NCI-H2196 (cell line): Measurements from ENCODE around the gene MMP11.

Experiments
- DNase-seq: peaks from one replicate; lab custom pipeline; 2025; ENCODE audit not compliant: unreplicated experiment; lab: John Stamatoyannopoulos, UW

Gene MMP11

GRCh38 chr22:23759566-23759965 lies 13.1 kb upstream of the MMP11 start:
- no peak for DNase-seq

GRCh38 chr22:23760056-23760455 lies 12.6 kb upstream of the MMP11 start:
- DNase-seq, result no peak

GRCh38 chr22:23762842-23763578 lies 9.6 kb upstream of the MMP11 start, which contains the start of gene C22orf15:
C22orf15 (plus strand) TSS chr22:23762990; CDS start chr22:23763307, 317 bp downstream.
- no peak for DNase-seq

- no peak for DNase-seq
Observed at GRCh38 chr22:23763579-23763945, 9.1 kb upstream of the MMP11 start.

GRCh38 chr22:23763954-23764353 lies 8.7 kb upstream of the MMP11 start:
- DNase-seq, result no peak

GRCh38 chr22:23764899-23765881 lies 7.5 kb upstream of the MMP11 start:
- no peak for DNase-seq

GRCh38 chr22:23767303-23767672 lies 5.4 kb upstream of the MMP11 start:
- DNase-seq, result no peak

GRCh38 chr22:23767673-23768548 lies 4.7 kb upstream of the MMP11 start, which contains the start of gene CHCHD10:
CHCHD10 (minus strand) TSS chr22:23767972; CDS start chr22:23767874, 98 bp downstream.
- peak; percentile 50 for DNase-seq

- no peak for DNase-seq
Observed at GRCh38 chr22:23769321-23769965, 3.2 kb upstream of the MMP11 start.

- no peak for DNase-seq
Observed at GRCh38 chr22:23772315-23772648, 367 bp upstream of the MMP11 start.

- no peak for DNase-seq
Observed at GRCh38 chr22:23773483-23774113, 949 bp downstream of the MMP11 start.

- DNase-seq, result no peak
Observed at GRCh38 chr22:23774114-23774921, 1.7 kb downstream of the MMP11 start.

- no peak for DNase-seq
Observed at GRCh38 chr22:23774922-23775436, 2.3 kb downstream of the MMP11 start.

- no peak for DNase-seq
Observed at GRCh38 chr22:23775779-23776375, 3.2 kb downstream of the MMP11 start.

GRCh38 chr22:23777776-23778576 lies 5.3 kb downstream of the MMP11 start:
- DNase-seq, result no peak

- DNase-seq, result no peak
Observed at GRCh38 chr22:23778577-23778900, 5.9 kb downstream of the MMP11 start.

GRCh38 chr22:23779083-23779482 lies 6.4 kb downstream of the MMP11 start:
- no peak for DNase-seq

- no peak for DNase-seq
Observed at GRCh38 chr22:23779731-23780130, 7.1 kb downstream of the MMP11 start.
